Ishikawa (cell line): Measurements from ENCODE around the gene RNF227.

ENCODE experiments used
- CEBPB ChIP-seq: IDR thresholded peaks from 2 replicates; pipeline ENCODE4 v1.6.1; 2012
- CREB1 ChIP-seq: IDR thresholded peaks from 2 replicates; pipeline ENCODE4 v1.6.1; 2012; ENCODE audit warnings: low read depth
- EGR1 ChIP-seq: IDR thresholded peaks from 2 replicates; pipeline ENCODE4 v1.6.1; 2012
- EP300 ChIP-seq: IDR thresholded peaks from 2 replicates; pipeline ENCODE4 v1.6.1; 2012; ENCODE audit warnings: borderline replicate concordance
- FOXM1 ChIP-seq: IDR thresholded peaks from 2 replicates; pipeline ENCODE4 v1.6.1; 2012; ENCODE audit warnings: low read depth, borderline replicate concordance
- MAX ChIP-seq: IDR thresholded peaks from 2 replicates; pipeline ENCODE4 v1.6.1; 2012
- NFIC ChIP-seq: IDR thresholded peaks from 2 replicates; pipeline ENCODE4 v1.6.1; 2012
- RAD21 ChIP-seq: IDR thresholded peaks from 2 replicates; pipeline ENCODE4 v1.6.1; 2012; ENCODE audit warnings: low read depth
- REST ChIP-seq: IDR thresholded peaks from 2 replicates; pipeline ENCODE4 v1.6.1; 2012; ENCODE audit warnings: low read depth, mild to moderate bottlenecking
- TAF1 ChIP-seq: IDR thresholded peaks from 2 replicates; pipeline ENCODE4 v1.6.1; 2012; ENCODE audit warnings: low read depth, mild to moderate bottlenecking
- TCF12 ChIP-seq: IDR thresholded peaks from 2 replicates; pipeline ENCODE4 v1.6.1; 2012; ENCODE audit warnings: low read depth
- TEAD4 ChIP-seq: IDR thresholded peaks from 2 replicates; pipeline ENCODE4 v1.6.1; 2012
- YY1 ChIP-seq: IDR thresholded peaks from 2 replicates; pipeline ENCODE4 v1.6.1; 2012; ENCODE audit warnings: low read depth
- ZBTB7A ChIP-seq: IDR thresholded peaks from 2 replicates; pipeline ENCODE4 v1.6.1; 2012; ENCODE audit warnings: low read depth
- TF ChIP-seq, protein P1 (sequence below): IDR thresholded peaks from 2 replicates; pipeline ENCODE4 v1.6.1; 2012

The RNF227 gene

DNA sequence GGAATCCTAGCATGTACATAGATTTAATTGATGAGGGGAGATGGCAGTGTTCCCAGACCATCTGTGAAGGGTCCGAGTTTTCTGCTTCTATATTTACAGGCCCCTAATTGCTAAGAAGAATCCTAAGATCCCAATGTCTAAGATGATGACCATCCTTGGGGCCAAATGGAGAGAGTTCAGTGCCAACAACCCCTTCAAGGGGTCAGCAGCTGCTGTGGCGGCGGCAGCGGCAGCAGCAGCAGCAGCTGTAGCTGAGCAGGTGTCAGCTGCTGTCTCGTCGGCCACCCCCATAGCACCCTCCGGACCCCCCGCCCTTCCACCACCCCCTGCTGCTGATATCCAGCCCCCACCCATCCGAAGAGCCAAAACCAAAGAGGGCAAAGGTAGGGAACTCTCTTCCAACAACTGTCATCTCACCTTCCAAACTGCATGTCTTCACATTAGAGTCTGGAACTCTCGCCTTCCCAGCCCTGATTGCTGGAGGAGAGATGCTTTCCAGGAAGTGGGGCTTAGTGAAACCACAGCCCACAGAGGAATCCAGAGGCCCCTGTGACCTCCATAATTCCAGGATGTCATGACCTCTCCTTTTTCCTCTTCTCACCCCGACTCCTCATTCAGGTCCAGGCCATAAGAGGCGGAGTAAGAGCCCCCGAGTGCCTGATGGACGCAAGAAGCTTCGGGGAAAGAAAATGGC is 22.8 kb downstream of the RNF227 start:
- TF ChIP-seq FOXM1 = no peak
- no peak for TF ChIP-seq ZBTB7A
- TF ChIP-seq REST = no peak
- no peak for TF ChIP-seq TCF12
- TF ChIP-seq MAX = no peak
- TF ChIP-seq YY1 = no peak
- TF ChIP-seq CREB1 = no peak
- no peak for TF ChIP-seq NFIC
- no peak for TF ChIP-seq EP300
- TF ChIP-seq TEAD4 = no peak
- TF ChIP-seq EGR1 = no peak

DNA sequence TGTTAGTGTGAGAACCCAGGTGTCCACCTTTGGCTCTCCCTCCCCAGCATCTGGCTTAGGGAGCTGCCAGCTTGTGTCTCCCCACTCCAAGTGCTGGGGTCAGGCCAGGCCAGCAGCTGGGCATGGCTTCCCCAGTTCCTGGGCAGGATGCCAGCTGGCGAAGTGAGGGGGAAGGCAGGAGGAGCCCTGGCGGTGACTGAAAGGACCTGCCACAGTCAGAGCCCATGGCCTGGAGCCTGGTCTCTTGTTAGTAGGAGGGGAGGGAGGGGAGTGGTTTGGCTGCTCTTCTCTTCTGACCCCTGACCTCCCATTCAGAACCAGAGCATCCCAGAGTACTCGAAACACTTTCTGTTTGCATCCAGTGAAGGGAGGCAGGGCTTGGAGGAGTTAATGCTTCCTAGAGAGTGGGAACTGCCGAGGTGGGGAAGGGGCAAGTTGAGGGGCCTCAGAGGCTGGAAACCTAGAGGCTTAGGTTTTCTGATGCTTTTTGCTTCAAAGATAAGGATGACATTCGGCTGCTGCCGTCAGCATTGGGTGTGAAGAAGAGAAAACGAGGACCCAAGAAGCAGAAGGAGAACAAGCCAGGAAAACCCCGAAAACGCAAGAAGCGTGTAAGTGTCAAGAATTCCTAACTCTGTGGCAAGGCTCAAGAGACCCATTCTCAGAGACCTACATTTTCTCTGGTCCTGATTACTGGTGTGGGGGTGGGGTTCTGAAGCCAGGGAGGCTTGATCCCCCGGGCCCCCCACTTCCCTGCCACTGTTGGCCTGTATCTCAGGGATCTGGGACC is 26.7 kb downstream of the RNF227 start:
- TF ChIP-seq REST = no peak
- TF ChIP-seq TAF1 = peak; percentile 28; the same call in 1 of the 2 replicates
- TF ChIP-seq NFIC = peak; percentile 98
- TF ChIP-seq, protein P1, sequence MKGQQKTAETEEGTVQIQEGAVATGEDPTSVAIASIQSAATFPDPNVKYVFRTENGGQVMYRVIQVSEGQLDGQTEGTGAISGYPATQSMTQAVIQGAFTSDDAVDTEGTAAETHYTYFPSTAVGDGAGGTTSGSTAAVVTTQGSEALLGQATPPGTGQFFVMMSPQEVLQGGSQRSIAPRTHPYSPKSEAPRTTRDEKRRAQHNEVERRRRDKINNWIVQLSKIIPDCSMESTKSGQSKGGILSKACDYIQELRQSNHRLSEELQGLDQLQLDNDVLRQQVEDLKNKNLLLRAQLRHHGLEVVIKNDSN = 0 out of 2 replicates have a peak, but pooled peaks have one; percentile 29
- no peak for TF ChIP-seq EGR1
- peak; percentile 80; the same call in 1 of the 2 replicates for TF ChIP-seq ZBTB7A
- TF ChIP-seq CEBPB = no peak
- peak; percentile 69 for TF ChIP-seq YY1
- TF ChIP-seq MAX = peak; percentile 67
- TF ChIP-seq CREB1 = no peak
- peak; percentile 29; the same call in 1 of the 2 replicates for TF ChIP-seq RAD21
- TF ChIP-seq FOXM1 = no peak
- peak; percentile 69 for TF ChIP-seq EP300
- TF ChIP-seq TCF12 = peak; percentile 81
- peak; percentile 62 for TF ChIP-seq TEAD4

DNA sequence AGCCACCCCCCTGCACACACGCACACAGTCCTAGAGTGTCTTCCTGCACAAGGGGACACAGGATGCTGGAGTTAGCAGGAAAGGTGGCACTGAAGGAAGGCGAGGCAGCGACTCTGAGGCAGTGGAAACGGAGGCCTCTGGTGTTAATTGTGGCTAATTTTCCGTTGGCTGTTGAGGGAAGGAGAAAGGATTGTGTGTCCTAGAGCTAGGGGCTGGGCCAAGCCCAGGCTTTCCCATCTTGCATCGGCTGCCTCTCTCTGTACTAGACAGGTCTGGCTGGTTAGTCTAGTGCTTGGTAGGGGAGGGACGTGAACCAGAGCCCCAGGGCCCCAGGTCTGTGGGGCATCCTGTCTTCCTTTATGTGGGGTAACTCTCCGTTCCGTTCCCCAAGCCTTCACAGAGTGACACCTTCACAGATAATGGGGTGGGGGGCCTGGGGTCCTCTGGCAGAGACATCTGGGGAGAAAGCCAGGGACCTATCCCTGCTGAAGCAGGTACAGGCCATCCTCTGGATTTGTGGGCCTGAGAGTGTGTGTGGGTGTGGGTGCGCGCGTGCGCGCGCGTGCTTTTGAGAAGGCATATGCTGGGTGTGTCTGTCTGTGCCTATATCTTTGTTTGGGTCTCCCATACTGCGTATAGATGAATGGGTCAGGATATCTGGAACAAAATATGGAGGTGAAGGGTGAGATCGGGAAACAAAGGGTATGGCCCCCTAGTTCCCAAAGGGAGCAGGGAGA is 27.7 kb downstream of the RNF227 start, which contains the start of gene CHD3:
CHD3 (plus strand) TSS at position 606 of the 737 bp plus-strand sequence. CDS start 212 bp downstream, outside the sequence.
- TF ChIP-seq TCF12 (peak; percentile 61; the same call in 1 of the 2 replicates), NFIC (peak; percentile 38; the same call in 1 of the 2 replicates), RAD21 (no peak), MAX (peak; percentile 42; the same call in 1 of the 2 replicates), FOXM1 (no peak), YY1 (no peak), ZBTB7A (no peak), TEAD4 (no peak), EP300 (peak; percentile 45; the same call in 1 of the 2 replicates), CEBPB (no peak), REST (no peak), CREB1 (no peak), EGR1 (no peak; the same call in 1 of the 2 replicates), TAF1 (no peak)
- TF ChIP-seq, protein P1 = no peak
